ENCODE measurements around the gene LAGE3. TPM values are rescaled to one million over a fixed set of nuclear protein-coding genes. Genes with fewer than 3 reads are reported as not detected.

The LAGE3 gene
- polyA plus RNA-seq, 3 donors: 9.7 to 12.0 (median 10.8) TPM

DNA sequence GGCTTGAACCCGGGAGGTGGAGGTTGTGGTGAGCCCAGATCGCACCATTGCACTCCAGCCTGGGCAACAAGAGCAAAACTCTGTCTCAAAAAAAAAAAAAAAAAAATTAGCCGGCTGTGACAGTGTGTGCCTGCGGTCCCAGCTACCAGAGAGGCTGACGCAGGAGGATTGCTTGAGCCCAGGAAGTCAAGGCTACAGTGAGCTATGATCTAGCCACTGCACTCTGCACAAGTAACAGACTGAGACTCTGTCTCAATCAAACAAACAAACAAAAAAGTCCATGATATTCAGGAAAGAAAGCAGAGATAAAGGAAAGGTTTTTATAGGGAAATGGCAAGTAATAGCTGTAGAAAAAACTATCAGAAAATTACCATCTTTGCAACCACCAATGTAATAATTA is 2.1 kb upstream of the LAGE3 start:
- DNase-seq (ENCODE audit: low read depth in 3 of 3, low spot score in 2 of 3): no peak

DNA sequence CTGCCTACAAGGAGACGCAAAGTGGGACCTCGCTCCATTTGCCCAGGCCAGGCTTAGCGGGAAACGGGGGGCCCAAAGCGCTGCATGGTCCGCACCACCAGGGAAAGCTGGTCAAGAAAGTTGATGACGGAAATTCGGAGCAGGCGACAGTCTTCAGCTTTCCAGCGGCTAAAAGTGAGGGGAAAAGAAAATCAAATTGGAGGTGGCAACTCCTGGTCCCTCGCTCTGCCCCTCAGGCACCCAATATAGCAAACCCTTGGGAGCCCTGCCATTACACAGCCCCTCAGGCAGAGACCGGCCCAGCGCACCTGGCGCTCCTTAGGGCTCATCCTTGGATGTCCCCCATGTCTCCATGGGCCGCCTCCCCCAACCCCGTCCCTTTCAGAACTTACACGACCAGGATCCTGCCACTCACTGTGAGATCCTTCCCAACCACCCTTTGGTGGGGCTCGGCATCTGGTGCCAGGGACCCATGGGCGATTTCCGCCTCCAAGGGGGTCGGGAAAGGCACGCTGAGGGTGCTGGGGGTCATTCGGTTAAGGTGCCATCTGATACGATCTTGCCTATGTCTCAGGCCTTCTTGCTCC is 1.1 kb downstream of the LAGE3 start:
- DNase-seq (ENCODE audit: low read depth in 3 of 3, low spot score in 2 of 3): no peak

DNA sequence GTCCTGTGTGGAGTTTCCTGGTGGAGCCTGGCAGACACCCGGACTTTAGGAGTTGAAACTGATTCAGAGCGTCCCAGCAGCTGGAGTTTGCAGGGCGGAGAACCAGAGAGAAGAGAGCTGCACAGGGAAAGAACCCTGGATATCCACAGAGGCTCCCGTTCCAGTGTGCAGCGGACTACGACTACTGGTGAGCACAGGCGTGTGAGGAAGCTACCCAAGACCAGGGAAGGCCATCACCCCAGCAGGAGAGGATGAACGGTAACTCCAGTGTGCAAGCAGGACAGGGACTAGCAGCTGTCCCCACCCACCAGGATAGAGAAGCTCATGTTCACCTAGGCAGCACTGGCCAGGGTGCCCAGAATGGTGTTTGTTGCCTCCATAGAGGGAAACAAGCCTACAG is 2.3 kb downstream of the LAGE3 start:
- no peak for DNase-seq (ENCODE audit: low read depth in 3 of 3, low spot score in 2 of 3)

DNA sequence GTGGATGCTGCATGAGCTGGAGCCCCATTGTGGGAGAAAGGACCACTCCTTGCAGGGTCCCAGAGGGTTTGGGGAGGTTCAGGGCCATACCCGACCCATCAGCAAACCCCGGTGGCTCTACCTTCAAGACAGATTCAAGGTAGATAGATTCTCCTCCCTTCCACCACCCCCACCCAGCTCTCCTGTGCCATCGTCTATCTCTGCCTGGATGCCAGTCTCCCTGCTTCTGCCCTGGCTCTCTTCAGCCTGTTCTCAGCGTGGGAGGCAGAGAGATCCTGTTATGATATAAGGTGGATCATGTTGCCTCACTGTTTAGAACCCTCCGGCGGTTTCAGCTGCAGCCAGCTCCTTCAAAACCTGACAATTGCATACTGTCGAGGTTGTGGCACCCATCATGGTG is 5.4 kb downstream of the LAGE3 start:
- DNase-seq (ENCODE audit: low read depth in 3 of 3, low spot score in 2 of 3): no peak

DNA sequence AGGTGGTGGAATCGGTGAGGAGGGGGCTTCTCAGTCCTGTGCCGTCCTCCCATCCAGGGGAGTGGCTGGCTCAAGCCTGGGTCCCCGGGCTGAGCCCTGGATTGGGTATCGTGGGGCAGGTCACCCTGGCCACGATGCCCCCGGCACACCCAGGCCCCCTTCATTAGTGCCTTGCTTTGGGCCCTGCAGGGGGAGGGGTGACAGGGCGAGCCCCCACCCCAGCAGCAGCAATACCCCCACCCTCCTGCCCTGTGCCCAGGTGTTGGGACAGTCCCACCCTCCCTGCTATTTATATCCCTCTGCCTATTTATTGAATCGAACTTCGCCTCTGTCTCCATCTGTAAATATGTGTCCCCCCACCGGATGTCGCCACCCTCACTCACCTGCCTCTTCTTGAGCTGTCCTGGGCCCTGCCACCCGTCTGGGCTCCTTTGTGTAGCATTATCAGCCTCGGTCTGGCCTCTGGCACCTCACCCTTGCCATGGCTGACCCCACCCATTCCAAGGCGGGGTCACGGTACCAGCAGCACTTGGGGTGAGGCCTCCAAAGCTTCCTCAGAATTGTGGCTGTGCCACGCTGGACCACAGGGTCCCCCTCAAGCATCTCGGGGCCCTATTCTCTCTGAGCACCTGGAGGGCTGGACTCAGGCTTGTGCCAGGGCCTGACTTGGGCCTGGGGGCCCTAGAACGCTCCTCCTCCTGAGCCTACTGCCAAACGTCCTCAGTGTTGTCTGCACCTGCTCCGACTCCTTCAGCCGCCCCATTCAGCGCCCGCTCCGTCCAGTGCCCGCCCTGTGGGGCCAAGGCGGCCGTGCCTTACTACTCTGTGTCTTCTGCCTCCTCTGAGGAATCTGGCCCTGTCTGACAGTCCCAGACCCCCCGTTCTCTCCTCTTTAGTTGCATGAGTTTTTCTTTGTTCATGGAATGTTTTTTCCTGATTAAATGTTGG is 6.1 kb downstream of the LAGE3 start:
- DNase-seq (ENCODE audit: low read depth in 3 of 3, low spot score in 2 of 3): no peak

DNA sequence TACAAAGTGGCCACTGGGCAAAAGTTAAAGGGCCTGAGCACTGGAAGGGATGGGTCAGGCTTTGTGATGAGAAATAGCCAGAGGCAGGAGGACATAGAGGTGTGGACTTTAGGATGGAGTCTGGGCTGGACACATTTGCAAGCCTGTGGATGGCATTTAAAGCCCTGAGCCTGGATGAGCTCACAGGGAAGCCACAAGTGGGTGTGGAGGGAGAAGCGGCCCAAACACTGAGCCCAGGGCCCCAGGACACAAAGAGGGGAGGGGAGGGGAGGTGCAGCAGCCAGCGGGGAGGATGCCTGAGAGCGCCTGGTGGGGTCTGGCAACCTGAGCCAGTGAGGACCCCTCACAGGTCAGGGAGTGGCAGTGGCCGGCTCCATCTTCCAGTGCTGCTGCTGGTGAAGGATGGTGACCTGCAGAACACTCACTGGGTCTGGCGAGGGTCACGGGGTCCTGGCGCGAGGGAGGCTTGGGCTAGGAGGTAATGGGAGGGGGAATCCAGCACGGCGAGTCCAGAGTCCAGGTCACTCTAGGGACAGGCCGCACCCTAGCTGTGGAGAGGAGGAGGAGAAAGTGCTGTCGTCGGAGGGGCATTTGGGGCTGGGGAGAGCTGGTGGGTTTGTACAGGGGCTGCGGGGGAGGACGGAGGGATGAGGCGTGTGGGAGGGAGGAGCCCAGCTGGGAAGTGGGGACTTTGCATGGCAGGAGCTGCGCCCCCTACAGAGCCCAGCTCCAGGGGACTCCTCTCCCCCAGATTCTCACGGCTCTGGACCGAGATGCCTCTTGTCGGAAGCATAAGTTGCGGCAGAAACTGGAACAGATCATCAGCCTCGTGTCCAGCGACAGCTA is 7.0 kb downstream of the LAGE3 start:
- no peak for DNase-seq (ENCODE audit: low read depth in 3 of 3, low spot score in 2 of 3)

DNA sequence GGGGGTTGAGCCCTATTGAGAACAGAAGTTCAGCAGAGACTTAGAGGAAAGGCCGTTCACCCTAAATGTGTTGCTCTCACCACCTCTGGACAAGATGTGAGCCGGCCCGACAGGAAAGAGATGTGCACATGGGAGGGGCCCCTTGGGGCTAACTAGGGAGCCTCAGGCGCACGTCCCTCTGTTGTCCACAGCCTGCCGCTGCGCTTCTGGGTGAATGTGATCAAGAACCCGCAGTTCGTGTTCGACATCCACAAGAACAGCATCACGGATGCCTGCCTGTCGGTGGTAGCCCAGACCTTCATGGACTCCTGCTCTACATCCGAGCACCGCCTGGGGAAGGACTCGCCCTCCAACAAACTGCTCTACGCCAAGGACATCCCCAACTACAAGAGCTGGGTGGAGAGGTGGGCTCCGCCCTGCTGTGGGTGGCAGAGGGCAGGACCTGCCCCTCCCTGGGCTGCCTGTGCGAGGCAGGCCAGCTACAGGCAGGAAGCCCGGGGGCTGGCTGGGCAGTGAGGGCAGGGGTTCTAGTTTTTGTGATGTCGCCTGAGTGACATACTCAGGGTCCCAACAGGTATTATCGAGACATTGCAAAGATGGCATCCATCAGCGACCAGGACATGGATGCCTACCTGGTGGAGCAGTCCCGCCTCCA is 8.0 kb downstream of the LAGE3 start:
- no peak for DNase-seq (ENCODE audit: low read depth in 3 of 3, low spot score in 2 of 3)

DNA sequence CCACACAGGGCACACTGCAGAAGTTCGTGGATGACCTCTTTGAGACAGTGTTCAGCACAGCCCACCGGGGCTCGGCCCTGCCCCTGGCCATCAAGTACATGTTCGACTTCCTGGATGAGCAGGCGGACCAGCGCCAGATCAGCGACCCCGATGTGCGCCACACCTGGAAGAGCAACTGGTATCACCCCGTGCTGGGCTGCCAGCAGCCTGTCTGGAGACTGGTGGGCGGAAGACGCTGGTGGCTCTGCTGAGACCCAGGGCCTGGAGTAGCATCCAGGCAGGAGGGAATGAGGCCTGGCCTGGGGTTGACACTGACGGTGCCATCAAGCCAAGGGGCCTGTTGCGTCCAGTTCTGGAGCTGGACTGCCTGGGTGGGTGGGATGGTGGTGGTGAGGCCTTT is 8.6 kb downstream of the LAGE3 start:
- DNase-seq (ENCODE audit: low read depth in 3 of 3, low spot score in 2 of 3): no peak

DNA sequence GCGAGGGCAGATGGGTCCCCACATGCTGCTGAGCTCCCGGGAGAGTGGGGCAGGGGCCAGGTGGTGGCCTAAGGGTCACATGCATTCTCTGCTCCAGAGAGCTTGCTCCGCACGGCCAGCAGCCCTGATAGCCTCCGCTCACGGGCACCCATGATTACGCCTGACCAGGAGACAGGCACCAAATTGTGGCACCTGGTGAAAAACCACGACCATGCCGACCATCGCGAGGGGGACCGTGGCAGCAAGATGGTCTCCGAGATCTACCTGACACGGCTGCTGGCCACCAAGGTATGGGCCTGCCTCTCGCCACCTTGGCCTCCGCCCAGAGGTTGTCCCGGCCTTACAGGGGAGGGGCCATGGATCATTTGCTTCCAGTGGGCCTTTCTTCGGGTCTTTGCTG is 9.2 kb downstream of the LAGE3 start:
- no peak for DNase-seq (ENCODE audit: low read depth in 3 of 3, low spot score in 2 of 3)

DNA sequence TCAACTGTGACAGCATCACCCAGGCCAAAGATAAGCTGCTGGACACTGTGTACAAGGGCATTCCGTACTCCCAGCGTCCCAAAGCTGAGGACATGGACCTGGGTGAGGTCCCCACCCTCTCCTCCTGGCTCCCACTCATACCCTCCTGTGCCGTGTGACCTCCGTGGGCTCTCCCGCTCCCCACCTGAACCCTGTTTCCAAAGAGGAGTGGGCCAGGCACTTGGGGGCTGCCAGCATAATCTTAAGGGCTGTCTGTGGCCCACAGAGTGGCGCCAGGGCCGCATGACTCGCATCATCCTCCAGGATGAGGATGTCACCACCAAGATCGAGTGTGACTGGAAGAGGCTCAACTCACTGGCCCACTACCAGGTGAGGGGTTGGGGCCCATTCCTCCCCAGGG is 10.0 kb downstream of the LAGE3 start:
- DNase-seq (ENCODE audit: low read depth in 3 of 3, low spot score in 2 of 3): no peak

DNA sequence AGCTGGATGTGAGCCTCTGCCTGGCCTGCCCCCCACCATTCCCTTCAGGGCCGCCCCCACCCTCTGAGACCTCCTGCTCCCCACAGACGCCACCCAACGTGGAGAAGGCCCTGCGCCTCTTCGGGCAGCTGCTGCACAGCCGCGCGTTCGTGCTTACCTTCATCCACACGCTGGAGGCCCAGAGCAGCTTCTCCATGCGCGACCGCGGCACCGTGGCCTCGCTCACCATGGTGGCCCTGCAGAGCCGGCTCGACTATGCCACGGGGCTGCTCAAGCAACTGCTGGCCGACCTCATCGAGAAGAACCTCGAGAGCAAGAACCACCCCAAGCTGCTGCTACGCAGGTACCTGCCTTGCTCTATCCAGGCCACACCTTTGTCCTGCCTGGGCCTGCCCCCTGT is 10.9 kb downstream of the LAGE3 start:
- no peak for DNase-seq (ENCODE audit: low read depth in 3 of 3, low spot score in 2 of 3)

DNA sequence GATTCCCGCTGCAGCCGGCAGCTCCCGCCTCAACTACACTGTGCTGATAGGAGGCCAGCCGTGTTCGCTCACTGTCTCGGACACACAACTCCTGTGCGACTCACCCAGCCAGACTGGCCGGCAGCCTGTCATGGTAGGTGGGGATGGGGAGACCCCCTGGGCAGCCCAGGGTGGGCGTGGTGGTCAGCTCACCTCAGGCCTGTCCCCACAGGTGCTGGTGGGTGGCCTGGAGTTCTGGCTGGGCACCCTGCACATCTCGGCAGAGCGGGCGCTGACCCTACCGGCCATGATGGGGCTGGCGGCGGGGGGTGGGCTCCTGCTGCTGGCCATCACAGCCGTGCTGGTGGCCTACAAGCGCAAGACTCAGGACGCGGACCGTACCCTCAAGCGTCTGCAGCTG is 11.5 kb downstream of the LAGE3 start:
- no peak for DNase-seq (ENCODE audit: low read depth in 3 of 3, low spot score in 2 of 3)

DNA sequence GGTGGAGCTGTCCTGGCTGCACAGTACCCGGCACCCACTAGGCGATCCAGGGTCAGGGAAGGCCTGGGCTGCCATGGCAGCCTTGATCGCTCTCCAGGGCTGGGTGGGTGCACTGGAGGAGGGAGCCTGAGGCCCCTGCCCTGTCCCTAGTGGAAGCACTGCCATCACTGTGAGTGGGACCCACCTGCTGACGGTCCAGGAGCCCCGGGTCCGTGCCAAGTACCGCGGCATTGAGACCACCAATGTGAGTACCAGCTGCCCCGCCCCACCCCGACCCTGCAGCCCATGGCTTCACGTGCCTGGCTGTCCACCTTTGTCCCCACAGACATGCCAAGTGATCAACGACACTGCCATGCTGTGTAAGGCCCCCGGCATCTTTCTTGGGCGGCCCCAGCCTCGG is 12.2 kb downstream of the LAGE3 start:
- DNase-seq (ENCODE audit: low read depth in 3 of 3, low spot score in 2 of 3): no peak

DNA sequence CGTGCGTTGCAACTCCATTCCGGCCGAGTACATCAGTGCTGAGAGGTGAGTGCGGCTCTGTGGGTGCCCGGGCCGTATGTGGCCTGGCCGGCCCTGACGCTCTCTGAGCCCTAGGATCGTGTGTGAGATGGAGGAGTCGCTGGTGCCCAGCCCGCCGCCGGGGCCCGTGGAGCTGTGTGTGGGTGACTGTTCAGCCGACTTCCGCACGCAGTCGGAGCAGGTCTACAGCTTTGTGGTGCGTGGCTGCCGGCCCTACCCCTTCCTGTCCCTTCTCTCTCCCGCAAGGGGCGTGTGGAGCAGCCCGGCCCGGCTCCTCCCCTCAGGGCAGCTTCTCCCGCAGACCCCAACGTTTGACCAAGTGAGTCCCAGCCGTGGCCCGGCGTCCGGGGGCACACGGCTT is 13.0 kb downstream of the LAGE3 start:
- DNase-seq (ENCODE audit: low read depth in 3 of 3, low spot score in 2 of 3): no peak

DNA sequence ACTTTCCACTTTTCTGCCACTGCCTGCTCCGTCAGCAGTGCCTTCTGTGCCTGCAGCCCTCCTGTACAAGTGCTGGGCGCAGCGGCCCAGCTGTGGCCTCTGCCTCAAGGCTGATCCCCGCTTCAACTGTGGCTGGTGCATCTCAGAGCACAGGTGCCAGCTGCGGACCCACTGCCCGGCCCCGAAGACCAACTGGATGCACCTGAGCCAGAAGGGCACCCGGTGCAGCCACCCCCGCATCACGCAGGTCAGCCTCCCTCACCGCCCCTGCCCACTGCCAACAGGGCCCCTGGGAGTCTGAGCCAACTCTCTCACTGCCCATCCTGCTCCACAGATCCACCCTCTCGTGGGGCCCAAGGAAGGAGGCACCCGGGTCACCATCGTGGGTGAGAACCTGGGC is 13.5 kb downstream of the LAGE3 start:
- no peak for DNase-seq (ENCODE audit: low read depth in 3 of 3, low spot score in 2 of 3)

DNA sequence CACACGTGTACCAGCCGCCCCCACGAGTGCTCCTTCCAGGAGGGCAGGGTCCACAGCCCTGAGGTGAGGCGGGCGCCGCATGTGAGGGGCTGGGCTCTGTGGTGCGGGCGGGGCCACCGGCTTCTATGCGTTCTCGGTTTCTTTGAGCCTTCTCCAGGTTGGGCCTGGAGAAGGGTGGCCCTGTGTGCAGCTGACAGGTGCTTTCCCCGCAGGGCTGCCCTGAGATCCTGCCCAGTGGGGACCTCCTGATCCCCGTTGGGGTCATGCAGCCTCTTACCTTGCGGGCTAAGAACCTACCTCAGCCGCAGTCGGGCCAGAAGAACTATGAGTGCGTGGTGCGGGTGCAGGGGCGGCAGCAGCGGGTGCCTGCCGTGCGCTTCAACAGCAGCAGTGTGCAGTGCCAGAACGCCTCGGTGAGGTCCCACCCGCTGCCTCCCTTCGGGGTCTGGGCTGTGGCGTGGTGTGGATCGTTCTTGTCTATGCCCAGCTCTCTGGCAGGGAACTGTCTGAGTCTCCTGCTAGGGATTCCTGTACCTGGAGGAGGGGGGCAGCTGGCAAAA is 14.2 kb downstream of the LAGE3 start:
- no peak for DNase-seq (ENCODE audit: low read depth in 3 of 3, low spot score in 2 of 3)

DNA sequence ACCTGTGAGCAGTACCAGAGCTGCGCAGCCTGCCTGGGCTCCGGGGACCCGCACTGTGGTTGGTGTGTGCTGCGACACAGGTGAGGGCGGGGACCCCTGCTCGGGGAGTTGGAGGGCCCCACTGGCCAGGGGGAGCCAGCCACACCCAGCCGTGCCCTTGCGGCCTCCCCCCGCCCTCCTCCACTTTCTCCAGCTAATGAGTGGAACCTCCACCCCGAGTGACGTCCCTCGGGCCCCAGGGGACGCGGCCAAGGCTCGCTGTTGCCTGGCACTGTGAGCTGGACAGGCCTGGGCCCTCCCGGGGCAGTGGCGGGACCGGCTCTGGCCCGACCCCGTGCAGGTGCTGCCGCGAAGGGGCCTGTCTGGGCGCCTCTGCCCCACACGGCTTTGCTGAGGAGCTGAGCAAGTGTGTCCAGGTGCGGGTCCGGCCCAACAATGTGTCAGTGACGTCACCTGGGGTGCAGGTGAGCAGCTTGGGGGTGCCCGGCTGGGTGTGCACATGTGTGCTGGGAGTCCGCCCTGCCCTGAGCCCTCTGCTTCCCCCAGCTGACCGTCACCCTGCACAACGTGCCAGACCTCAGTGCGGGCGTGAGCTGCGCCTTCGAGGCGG is 15.4 kb downstream of the LAGE3 start:
- DNase-seq (ENCODE audit: low read depth in 3 of 3, low spot score in 2 of 3): no peak

DNA sequence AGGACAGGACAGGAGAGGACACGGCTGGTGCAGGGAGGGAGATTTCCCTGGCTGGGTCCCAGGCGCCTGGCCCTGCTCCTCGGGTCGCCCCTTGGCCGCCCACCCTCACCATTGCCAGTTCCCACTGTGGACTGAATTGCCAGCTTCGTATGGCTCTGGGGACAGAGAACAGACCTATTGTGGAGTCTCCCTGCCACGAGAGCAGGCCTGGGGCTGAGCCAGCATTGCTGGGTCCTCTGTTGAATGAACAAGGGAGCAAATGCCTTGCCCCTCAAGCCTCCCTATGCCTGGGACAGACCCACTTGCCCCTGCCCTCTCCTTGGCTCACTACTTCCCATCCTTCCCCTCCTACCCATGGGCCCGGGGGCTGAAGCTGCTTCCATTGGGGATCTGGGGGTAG is 16.7 kb downstream of the LAGE3 start:
- no peak for DNase-seq (ENCODE audit: low read depth in 3 of 3, low spot score in 2 of 3)

DNA sequence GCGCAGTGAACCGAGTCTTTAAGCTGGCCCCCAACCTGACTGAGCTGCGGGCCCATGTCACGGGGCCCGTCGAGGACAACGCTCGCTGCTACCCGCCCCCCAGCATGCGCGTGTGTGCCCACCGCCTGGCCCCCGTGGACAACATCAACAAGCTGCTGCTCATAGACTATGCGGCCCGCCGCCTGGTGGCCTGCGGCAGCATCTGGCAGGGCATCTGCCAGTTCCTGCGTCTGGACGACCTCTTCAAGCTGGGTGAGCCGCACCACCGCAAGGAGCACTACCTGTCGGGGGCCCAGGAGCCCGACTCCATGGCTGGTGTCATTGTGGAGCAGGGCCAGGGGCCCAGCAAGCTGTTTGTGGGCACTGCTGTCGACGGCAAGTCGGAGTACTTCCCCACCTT is 18.8 kb downstream of the LAGE3 start:
- no peak for DNase-seq (ENCODE audit: low read depth in 3 of 3, low spot score in 2 of 3)

DNA sequence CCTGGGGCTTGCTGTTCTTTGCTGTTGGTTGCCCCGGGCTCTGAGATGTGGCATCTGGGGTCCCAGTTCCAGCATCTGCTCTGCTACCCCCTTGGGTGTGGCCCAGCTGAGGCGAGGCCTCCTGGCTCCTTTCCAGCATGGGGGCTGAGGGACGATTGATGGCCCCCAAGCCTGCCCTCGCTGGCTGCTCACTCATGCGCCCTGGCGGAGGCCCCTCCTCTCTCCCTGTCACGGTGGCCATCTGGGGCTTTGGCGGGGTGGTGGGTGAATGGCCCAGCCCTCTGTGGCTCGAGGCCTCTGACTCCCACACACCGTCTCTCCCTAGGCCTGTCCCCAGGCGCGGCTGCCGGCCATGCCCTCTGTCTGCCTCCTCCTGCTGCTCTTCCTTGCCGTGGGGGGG is 19.2 kb downstream of the LAGE3 start:
- DNase-seq (ENCODE audit: low read depth in 3 of 3, low spot score in 2 of 3): no peak
